BE2C (cell line): ENCODE results near the gene COL23A1.

Experiments
- DNase-seq: peaks from one replicate; pipeline ENCODE4 v3.0.0-alpha.2; 2020
- H3K27me3 ChIP-seq: fragments of 250-450 bp; sonication (Bioruptor Pico); 2 replicates; pipeline ENCODE4 v1.5.1; 2020; ENCODE audit warnings: mild to moderate bottlenecking
- H3K36me3 ChIP-seq: fragments of 250-450 bp; sonication (Bioruptor Pico); 2 replicates; pipeline ENCODE4 v1.5.1; 2020; ENCODE audit warnings: mild to moderate bottlenecking
- H3K4me1 ChIP-seq: fragments of 250-450 bp; sonication (Bioruptor Pico); 2 replicates; pipeline ENCODE4 v1.5.1; 2020
- H3K4me3 ChIP-seq: 2 replicates; pipeline ENCODE4 v1.5.1; 2011; ENCODE audit warnings: low read depth, low read length
- H3K9me3 ChIP-seq: fragments of 250-450 bp; sonication (Bioruptor Pico); 2 replicates; pipeline ENCODE4 v1.5.1; 2020
- CTCF ChIP-seq: IDR thresholded peaks from 2 replicates; pipeline ENCODE4 v1.5.1; 2012; ENCODE audit warnings: mild to moderate bottlenecking, low read depth, low read length

COL23A1 gene

GRCh38 chr5:178514851-178515418, 75.3 kb downstream of the COL23A1 start:
- TF ChIP-seq CTCF = no peak
- H3K4me1 ChIP-seq = no peaks in the 10 kb centered on the region
- no peaks in the 10 kb centered on the region for H3K36me3 ChIP-seq
- H3K27me3 ChIP-seq = no peaks in the 10 kb centered on the region
- no peak for DNase-seq
- no peaks in the 10 kb centered on the region; the same call in 1 of the 2 replicates for H3K9me3 ChIP-seq
- H3K4me3 ChIP-seq = no peak overlapping the region

- no peaks in the 10 kb centered on the region for H3K36me3 ChIP-seq
- TF ChIP-seq CTCF = no peak
- H3K4me3 ChIP-seq = no peak overlapping the region
- H3K4me1 ChIP-seq = no peaks in the 10 kb centered on the region
- no peaks in the 10 kb centered on the region; the same call in 1 of the 2 replicates for H3K9me3 ChIP-seq
- H3K27me3 ChIP-seq = no peaks in the 10 kb centered on the region
- no peak for DNase-seq
Measured at GRCh38 chr5:178511172-178511571, 79.0 kb downstream of the COL23A1 start.

GRCh38 chr5:178509491-178510057, 80.6 kb downstream of the COL23A1 start:
- TF ChIP-seq CTCF = no peak

GRCh38 chr5:178507151-178507932, 82.9 kb downstream of the COL23A1 start:
- no peaks in the 10 kb centered on the region for H3K27me3 ChIP-seq
- H3K4me1 ChIP-seq = no peaks in the 10 kb centered on the region
- DNase-seq = no peak
- no peaks in the 10 kb centered on the region for H3K36me3 ChIP-seq
- TF ChIP-seq CTCF = no peak
- H3K4me3 ChIP-seq = no peak overlapping the region
- H3K9me3 ChIP-seq = no peaks in the 10 kb centered on the region

More at GRCh38 chr5:178509491-178510057, 80.6 kb downstream of the COL23A1 start:
- Histone ChIP-seq H3K27me3 (no peaks in the 10 kb centered on the region), H3K36me3 (no peaks in the 10 kb centered on the region), H3K4me1 (no peaks in the 10 kb centered on the region), H3K4me3 (no peak overlapping the region), H3K9me3 (no peaks in the 10 kb centered on the region)
- no peak for DNase-seq

- no peak for TF ChIP-seq CTCF
- no peak for DNase-seq
- Histone ChIP-seq H3K27me3 (no peaks in the 10 kb centered on the region), H3K4me3 (no peak overlapping the region), H3K36me3 (no peaks in the 10 kb centered on the region), H3K9me3 (no peaks in the 10 kb centered on the region), H3K4me1 (no peaks in the 10 kb centered on the region)
Measured at GRCh38 chr5:178505639-178506407, 84.4 kb downstream of the COL23A1 start.
